ENCODE results near the gene HSP90AB1.
A peak's percentile ranks its signal among the peaks of the same experiment; 100 is the strongest.

Gene HSP90AB1

DNA sequence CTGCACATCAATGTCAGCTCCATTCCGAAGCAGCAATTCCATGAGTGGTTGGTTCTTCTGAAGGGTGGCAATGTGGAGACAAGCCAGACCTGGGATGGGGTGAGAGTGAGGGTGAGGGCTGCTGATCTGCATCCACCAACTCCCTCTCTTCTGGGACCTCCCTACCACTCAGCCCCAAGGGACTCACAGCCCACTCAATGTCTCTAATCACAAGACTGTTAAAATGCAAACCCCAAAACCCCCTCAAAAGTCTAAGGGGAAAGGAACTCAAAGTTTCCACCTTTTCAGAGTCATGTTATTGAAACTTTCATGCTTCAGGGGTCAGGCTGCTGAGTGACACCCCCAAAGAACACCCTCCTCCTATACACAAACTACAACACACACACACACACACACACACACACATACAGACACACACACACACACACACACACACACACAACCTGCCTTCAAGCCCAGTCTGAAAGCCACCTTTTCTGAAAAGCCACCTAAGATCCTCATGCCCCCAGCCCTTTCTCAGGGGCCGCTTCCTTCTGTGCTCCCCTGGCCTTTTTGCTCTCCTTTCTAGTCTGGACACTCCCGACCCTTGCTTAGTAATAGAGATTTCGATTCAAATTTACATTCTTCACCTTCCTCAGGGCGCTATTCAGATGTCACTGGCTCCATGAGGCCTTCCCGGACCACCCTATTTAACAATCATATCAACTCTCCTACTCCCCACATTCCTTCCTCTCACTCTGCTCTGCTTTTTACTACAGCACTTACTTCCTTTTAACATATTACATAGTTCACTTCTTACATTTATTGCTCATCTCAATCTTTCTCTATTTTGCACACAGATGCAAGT, 13.8 kb downstream of the HSP90AB1 start:
- Histone ChIP-seq H3K4me1 (ENCODE audit: control insufficient read depth, insufficient read depth, low read length) (peaks cover 4% of the 10 kb centered on the region; the same call in 1 of the 2 replicates), H3K4me3 (ENCODE audit: low read depth, low read length) (no peak overlapping the region), H3K9me3 (ENCODE audit: control insufficient read depth, insufficient read depth, low read depth, low read length) (no peaks in the 10 kb centered on the region), H3K36me3 (ENCODE audit: control insufficient read depth in 2 of 2, insufficient read depth in 1 of 2, low read length in 2 of 2) (peaks cover 0 to 33% of the 10 kb centered on the region in 2 experiments; a peak in 1 of 3 replicates), H3K27ac (ENCODE audit: extremely low read depth, low read depth, low read length) (no peak overlapping the region)
- ChIA-PET POLR2A (interaction anchor here (0.7 kb wide), 1 partner anchor 14 kb away, joined by 3 read pairs; the partner anchor contains the start of gene HSP90AB1), CTCF (interaction anchor here (1.7 kb wide), 1 partner anchor 88 kb away, joined by 4 read pairs; no protein-coding TSS in a partner anchor)
- no peak for TF ChIP-seq MZF1 (tag by site-specific recombination; IDR thresholded peaks at IDR 0.05; ENCODE audit: borderline replicate concordance)
- TF ChIP-seq, protein P1, sequence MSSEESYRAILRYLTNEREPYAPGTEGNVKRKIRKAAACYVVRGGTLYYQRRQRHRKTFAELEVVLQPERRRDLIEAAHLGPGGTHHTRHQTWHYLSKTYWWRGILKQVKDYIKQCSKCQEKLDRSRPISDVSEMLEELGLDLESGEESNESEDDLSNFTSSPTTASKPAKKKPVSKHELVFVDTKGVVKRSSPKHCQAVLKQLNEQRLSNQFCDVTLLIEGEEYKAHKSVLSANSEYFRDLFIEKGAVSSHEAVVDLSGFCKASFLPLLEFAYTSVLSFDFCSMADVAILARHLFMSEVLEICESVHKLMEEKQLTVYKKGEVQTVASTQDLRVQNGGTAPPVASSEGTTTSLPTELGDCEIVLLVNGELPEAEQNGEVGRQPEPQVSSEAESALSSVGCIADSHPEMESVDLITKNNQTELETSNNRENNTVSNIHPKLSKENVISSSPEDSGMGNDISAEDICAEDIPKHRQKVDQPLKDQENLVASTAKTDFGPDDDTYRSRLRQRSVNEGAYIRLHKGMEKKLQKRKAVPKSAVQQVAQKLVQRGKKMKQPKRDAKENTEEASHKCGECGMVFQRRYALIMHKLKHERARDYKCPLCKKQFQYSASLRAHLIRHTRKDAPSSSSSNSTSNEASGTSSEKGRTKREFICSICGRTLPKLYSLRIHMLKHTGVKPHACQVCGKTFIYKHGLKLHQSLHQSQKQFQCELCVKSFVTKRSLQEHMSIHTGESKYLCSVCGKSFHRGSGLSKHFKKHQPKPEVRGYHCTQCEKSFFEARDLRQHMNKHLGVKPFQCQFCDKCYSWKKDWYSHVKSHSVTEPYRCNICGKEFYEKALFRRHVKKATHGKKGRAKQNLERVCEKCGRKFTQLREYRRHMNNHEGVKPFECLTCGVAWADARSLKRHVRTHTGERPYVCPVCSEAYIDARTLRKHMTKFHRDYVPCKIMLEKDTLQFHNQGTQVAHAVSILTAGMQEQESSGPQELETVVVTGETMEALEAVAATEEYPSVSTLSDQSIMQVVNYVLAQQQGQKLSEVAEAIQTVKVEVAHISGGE (tag by site-specific recombination; conservative IDR thresholded peaks at IDR 0.05; ENCODE audit: low read depth), result no peak
- TF ChIP-seq KLF9 (tag by site-specific recombination; IDR thresholded peaks at IDR 0.05; ENCODE audit: low read depth), result no peak
- TF ChIP-seq, protein P2, sequence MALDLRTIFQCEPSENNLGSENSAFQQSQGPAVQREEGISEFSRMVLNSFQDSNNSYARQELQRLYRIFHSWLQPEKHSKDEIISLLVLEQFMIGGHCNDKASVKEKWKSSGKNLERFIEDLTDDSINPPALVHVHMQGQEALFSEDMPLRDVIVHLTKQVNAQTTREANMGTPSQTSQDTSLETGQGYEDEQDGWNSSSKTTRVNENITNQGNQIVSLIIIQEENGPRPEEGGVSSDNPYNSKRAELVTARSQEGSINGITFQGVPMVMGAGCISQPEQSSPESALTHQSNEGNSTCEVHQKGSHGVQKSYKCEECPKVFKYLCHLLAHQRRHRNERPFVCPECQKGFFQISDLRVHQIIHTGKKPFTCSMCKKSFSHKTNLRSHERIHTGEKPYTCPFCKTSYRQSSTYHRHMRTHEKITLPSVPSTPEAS (tag by site-specific recombination; IDR thresholded peaks at IDR 0.05), result peak; percentile 89

DNA sequence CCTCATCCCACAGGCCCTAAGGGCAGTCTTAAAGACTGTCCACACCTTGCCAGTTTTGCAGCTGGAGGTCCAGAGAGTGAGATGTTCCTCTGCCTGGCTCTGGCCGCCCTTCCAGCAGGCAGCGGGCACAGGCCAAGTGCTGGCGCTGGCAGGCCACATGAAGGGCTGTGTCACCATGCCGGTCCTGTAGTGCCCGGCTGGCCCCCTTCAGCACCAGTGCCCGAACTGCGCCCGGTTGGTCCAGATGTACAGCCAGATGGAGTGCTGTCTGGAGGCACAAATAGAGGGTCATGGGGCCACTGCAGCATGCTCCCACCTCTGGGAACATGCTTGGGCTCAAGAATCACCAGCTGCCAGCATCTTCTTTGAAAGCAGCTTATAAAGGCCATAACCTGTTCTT, 14.7 kb downstream of the HSP90AB1 start:
- Histone ChIP-seq H3K4me1 (ENCODE audit: control insufficient read depth, insufficient read depth, low read length) (peaks cover 4% of the 10 kb centered on the region; the same call in 1 of the 2 replicates), H3K36me3 (ENCODE audit: control insufficient read depth in 2 of 2, insufficient read depth in 1 of 2, low read length in 2 of 2) (peaks cover 0 to 30% of the 10 kb centered on the region in 2 experiments; a peak in 1 of 3 replicates), H3K27ac (ENCODE audit: extremely low read depth, low read depth, low read length) (no peak overlapping the region), H3K9me3 (ENCODE audit: control insufficient read depth, insufficient read depth, low read depth, low read length) (no peaks in the 10 kb centered on the region), H3K4me3 (ENCODE audit: low read depth, low read length) (no peak overlapping the region)
- ChIA-PET POLR2A (interaction anchor here (1.1 to 1.9 kb wide), 2 partner anchors 15 to 38 kb away, joined by 6 to 17 read pairs; partner anchors contain the start of genes HSP90AB1 and SLC29A1), CTCF (interaction anchor here (0.5 to 2.6 kb wide), 9 partner anchors 8 to 1483 kb away, joined by 3 to 9 read pairs (median 4); partner anchors contain the start of gene AARS2)
- TF ChIP-seq ZNF350 (tag by site-specific recombination; IDR thresholded peaks at IDR 0.05) (no peak), ZNF621 (tag by site-specific recombination; IDR thresholded peaks at IDR 0.05) (no peak), SCRT1 (tag by site-specific recombination; IDR thresholded peaks at IDR 0.05; ENCODE audit: borderline replicate concordance) (no peak), ZNF23 (tag by site-specific recombination; IDR thresholded peaks at IDR 0.05; ENCODE audit: borderline replicate concordance) (no peak), ZNF274 (IDR thresholded peaks at IDR 0.05; ENCODE audit: low read length) (no peak), ZNF274 (tag by site-specific recombination; IDR thresholded peaks at IDR 0.05; ENCODE audit: borderline replicate concordance) (no peak), SALL2 (tag by site-specific recombination; IDR thresholded peaks at IDR 0.05; ENCODE audit: borderline replicate concordance) (no peak), ZNF248 (tag by site-specific recombination; IDR thresholded peaks at IDR 0.05) (no peak), OVOL3 (tag by site-specific recombination; IDR thresholded peaks at IDR 0.05) (no peak), ZBTB17 (tag by site-specific recombination; IDR thresholded peaks at IDR 0.05) (no peak), SETDB1 (IDR thresholded peaks at IDR 0.05; ENCODE audit: insufficient read length, low read length) (no peak), MYNN (tag by site-specific recombination; IDR thresholded peaks at IDR 0.05; ENCODE audit: borderline replicate concordance) (no peak), ZNF426 (tag by site-specific recombination; IDR thresholded peaks at IDR 0.05) (no peak), YY2 (tag by site-specific recombination; IDR thresholded peaks at IDR 0.05) (no peak), ZNF544 (tag by site-specific recombination; IDR thresholded peaks at IDR 0.05) (no peak)
- TF ChIP-seq, protein P3, sequence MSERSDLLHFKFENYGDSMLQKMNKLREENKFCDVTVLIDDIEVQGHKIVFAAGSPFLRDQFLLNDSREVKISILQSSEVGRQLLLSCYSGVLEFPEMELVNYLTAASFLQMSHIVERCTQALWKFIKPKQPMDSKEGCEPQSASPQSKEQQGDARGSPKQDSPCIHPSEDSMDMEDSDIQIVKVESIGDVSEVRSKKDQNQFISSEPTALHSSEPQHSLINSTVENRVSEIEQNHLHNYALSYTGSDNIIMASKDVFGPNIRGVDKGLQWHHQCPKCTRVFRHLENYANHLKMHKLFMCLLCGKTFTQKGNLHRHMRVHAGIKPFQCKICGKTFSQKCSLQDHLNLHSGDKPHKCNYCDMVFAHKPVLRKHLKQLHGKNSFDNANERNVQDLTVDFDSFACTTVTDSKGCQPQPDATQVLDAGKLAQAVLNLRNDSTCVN (tag by site-specific recombination; optimal IDR thresholded peaks at IDR 0.05), result no peak
- TF ChIP-seq, protein P4, sequence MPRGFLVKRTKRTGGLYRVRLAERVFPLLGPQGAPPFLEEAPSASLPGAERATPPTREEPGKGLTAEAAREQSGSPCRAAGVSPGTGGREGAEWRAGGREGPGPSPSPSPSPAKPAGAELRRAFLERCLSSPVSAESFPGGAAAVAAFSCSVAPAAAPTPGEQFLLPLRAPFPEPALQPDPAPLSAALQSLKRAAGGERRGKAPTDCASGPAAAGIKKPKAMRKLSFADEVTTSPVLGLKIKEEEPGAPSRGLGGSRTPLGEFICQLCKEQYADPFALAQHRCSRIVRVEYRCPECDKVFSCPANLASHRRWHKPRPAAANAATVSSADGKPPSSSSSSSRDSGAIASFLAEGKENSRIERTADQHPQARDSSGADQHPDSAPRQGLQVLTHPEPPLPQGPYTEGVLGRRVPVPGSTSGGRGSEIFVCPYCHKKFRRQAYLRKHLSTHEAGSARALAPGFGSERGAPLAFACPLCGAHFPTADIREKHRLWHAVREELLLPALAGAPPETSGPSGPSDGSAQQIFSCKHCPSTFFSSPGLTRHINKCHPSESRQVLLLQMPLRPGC (tag by site-specific recombination; IDR thresholded peaks at IDR 0.05), result no peak
- TF ChIP-seq, protein P2 (tag by site-specific recombination; IDR thresholded peaks at IDR 0.05), result no peak
